Endothelial cell (in vitro differentiated cells): ENCODE measurements around the gene COPS7A. TPM values are rescaled to one million over a fixed set of nuclear protein-coding genes. Genes with fewer than 3 reads are reported as not detected.
"Not testable (repeated sequence)": the region's sequence is repeated elsewhere in the genome, so short reads cannot be mapped to it uniquely, and the experiment has no call there.

Experiments
- DNase-seq: peaks from one replicate; pipeline ENCODE4 v3.0.0; 2021; ENCODE audit warnings: low spot score
- H3K27ac Mint-ChIP-seq: one replicate; pipeline ENCODE4 v1.8.0; 2021; ENCODE audit warnings: mixed read lengths, inconsistent platforms; ENCODE audit not compliant: unreplicated experiment
- H3K27me3 Mint-ChIP-seq: one replicate; pipeline ENCODE4 v1.8.0; 2021; ENCODE audit warnings: mild to moderate bottlenecking, moderate library complexity, mixed read lengths, inconsistent platforms; ENCODE audit not compliant: unreplicated experiment
- H3K36me3 Mint-ChIP-seq: one replicate; pipeline ENCODE4 v1.8.0; 2021; ENCODE audit warnings: mild to moderate bottlenecking, low read depth, mixed read lengths, inconsistent platforms; ENCODE audit not compliant: unreplicated experiment
- H3K4me1 Mint-ChIP-seq: one replicate; pipeline ENCODE4 v1.8.0; 2021; ENCODE audit warnings: mild to moderate bottlenecking, mixed read lengths, inconsistent platforms; ENCODE audit not compliant: unreplicated experiment
- H3K4me3 Mint-ChIP-seq: one replicate; pipeline ENCODE4 v1.8.0; 2021; ENCODE audit warnings: mild to moderate bottlenecking, mixed read lengths, inconsistent platforms; ENCODE audit not compliant: unreplicated experiment
- H3K9me3 Mint-ChIP-seq: one replicate; pipeline ENCODE4 v1.8.0; 2021; ENCODE audit warnings: mixed read lengths, inconsistent platforms; ENCODE audit not compliant: unreplicated experiment
- CTCF ChIP-seq: fragments of 200-600 bp; sonication (generic); IDR thresholded peaks from one replicate; pipeline ENCODE4 v1.5.0; 2021; ENCODE audit warnings: antibody characterized with exemption; ENCODE audit not compliant: unreplicated experiment
- total RNA-seq: library from RNA; stranded (reverse); fragmentation: NEBNext Ultra II Directional; extraction: Animal tissue kit (Norgen Biotek cat#: 25700); gene quantifications from one replicate; pipeline ENCODE4 v1.2.1, GENCODE V29; 2021; ENCODE audit not compliant: unreplicated experiment

COPS7A gene
- total RNA-seq, 1 donor from 2014 or later: 25.1 TPM

GRCh38 chr12:6742834-6743233 lies 19.0 kb downstream of the COPS7A start:
- no peak overlapping the region for H3K4me3 Mint-ChIP-seq
- H3K9me3 Mint-ChIP-seq: no peaks in the 10 kb centered on the region
- H3K4me1 Mint-ChIP-seq: peaks cover 22% of the 10 kb centered on the region
- DNase-seq: no peak
- no peak overlapping the region for H3K27ac Mint-ChIP-seq
- no peak for TF ChIP-seq CTCF
- H3K36me3 Mint-ChIP-seq: peaks cover 21% of the 10 kb centered on the region
- peaks cover 8% of the 10 kb centered on the region for H3K27me3 Mint-ChIP-seq

GRCh38 chr12:6743300-6743699 lies 19.5 kb downstream of the COPS7A start:
- H3K9me3 Mint-ChIP-seq, DNase-seq, H3K27me3 Mint-ChIP-seq, H3K27ac Mint-ChIP-seq: not testable (repeated sequence)
- peak overlapping the region; percentile 33 for H3K4me3 Mint-ChIP-seq
- peaks cover 22% of the 10 kb centered on the region for H3K4me1 Mint-ChIP-seq
- peaks cover 26% of the 10 kb centered on the region for H3K36me3 Mint-ChIP-seq

GRCh38 chr12:6745741-6746525 lies 22.1 kb downstream of the COPS7A start:
- Mint-ChIP-seq H3K36me3 (peaks cover 37% of the 10 kb centered on the region), H3K4me3 (no peak overlapping the region), H3K9me3 (no peaks in the 10 kb centered on the region), H3K27me3 (peaks cover 9% of the 10 kb centered on the region), H3K4me1 (peaks cover 24% of the 10 kb centered on the region), H3K27ac (peak overlapping the region; percentile 79)
- no peak for DNase-seq
- TF ChIP-seq CTCF: no peak

GRCh38 chr12:6747216-6747615 lies 23.4 kb downstream of the COPS7A start:
- DNase-seq: no peak
- H3K27me3 Mint-ChIP-seq: peaks cover 10% of the 10 kb centered on the region
- peaks cover 43% of the 10 kb centered on the region for H3K36me3 Mint-ChIP-seq
- peak overlapping the region; percentile 70 for H3K4me3 Mint-ChIP-seq
- H3K9me3 Mint-ChIP-seq: no peaks in the 10 kb centered on the region
- no peak for TF ChIP-seq CTCF
- H3K27ac Mint-ChIP-seq: peak overlapping the region; percentile 48
- peaks cover 24% of the 10 kb centered on the region for H3K4me1 Mint-ChIP-seq

- H3K9me3 Mint-ChIP-seq: no peaks in the 10 kb centered on the region
- no peak for TF ChIP-seq CTCF
- peak overlapping the region; percentile 59 for H3K4me3 Mint-ChIP-seq
- peaks cover 43% of the 10 kb centered on the region for H3K36me3 Mint-ChIP-seq
- peaks cover 13% of the 10 kb centered on the region for H3K27me3 Mint-ChIP-seq
- H3K27ac Mint-ChIP-seq: no peak overlapping the region
- H3K4me1 Mint-ChIP-seq: peaks cover 22% of the 10 kb centered on the region
- DNase-seq: no peak
Measured at GRCh38 chr12:6748761-6749160, 24.9 kb downstream of the COPS7A start.
